H54 (cell line): Measurements from ENCODE around the gene SMIM35.

Experiments
- DNase-seq: peaks from one replicate; pipeline ENCODE4 v3.0.0; 2011; ENCODE audit warnings: low spot score, mixed read lengths; ENCODE audit not compliant: insufficient read length
- FAIRE-seq: peaks from 3 replicates; lab custom pipeline; 2011; peaks lifted over from hg19 to GRCh38; lab: Jason Lieb, UNC
- POLR2A ChIP-seq: IDR thresholded peaks from 2 replicates; pipeline ENCODE4 v1.6.1; 2011; ENCODE audit warnings: low read depth, mild to moderate bottlenecking, low read length

Gene SMIM35

DNA sequence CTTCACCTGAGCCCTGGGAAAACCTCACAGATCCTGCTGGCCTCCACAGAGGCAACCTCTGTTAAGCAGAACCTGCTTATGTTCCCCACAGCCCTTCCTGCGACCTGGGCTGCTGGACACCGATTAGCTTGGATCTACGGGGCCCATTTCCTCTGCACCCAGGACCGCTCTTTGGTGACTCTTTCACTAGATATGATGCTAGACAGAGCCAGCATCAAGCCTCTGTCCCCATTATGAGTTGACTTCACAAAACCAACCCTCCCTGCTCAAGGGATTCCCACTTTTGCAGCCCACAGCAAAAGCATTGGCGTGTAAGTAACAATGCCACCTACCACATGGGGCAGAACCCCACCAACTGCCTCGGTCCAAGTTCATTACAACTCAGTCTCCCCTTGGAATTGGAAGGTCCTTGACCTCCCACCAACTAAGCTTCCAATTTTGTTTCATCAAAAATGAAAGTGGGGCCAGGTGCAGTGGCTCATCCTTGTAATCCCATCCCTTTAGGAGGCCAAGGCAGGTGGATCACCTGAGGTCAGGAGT is 25.1 kb downstream of the SMIM35 start:
- TF ChIP-seq POLR2A, result no peak
- DNase-seq, result no peak
- FAIRE-seq, result no peak

DNA sequence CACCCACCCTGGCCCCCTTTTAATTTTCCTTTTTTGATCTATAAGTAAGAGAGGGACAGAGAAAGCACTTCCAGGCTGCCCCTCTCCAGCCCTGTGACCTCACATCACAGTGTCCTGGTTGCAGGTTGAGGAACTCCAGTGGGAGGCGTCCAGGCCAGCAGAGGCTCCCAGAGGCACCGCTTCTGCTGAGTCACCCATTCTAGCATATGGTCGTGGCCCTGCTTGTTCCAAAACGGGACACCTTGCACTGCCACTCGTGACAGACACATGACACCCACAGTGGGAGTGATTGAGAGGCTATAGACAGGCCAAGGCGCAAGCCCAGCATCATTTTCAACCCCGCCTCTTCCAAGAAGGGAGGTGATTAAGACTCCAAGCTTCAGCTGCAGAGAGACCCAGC is 25.9 kb downstream of the SMIM35 start:
- TF ChIP-seq POLR2A, result no peak
- DNase-seq, result no peak
- FAIRE-seq, result no peak

DNA sequence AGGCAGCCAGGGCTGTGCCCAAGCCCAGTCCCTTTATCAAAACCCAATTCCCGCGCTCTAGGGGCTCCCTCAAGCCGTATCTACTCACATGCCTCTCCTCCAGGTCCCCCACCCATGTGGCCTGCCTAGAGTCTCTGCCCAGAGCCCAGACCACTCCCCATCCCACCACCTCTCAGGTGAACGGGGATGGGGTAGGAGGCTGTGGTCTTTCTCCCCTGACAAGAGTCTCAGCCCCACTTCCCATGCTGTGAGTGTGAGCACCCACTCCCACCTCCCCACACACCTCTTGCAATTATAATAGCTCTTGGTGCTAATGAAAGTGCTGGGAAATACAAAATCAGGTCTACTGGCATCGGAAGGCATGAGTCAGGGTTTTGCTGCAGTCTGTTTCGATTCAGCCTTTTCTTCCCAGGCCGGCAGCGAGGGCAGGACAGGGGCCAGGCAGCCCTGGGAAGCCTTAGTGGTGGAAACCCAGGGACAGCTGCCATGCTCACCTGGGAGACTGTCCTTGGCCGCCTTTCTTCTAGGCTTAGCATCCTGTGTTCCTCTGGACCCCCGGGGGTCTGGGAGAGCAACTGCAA is 26.6 kb downstream of the SMIM35 start:
- no peak for DNase-seq
- no peak for FAIRE-seq
- no peak for TF ChIP-seq POLR2A

DNA sequence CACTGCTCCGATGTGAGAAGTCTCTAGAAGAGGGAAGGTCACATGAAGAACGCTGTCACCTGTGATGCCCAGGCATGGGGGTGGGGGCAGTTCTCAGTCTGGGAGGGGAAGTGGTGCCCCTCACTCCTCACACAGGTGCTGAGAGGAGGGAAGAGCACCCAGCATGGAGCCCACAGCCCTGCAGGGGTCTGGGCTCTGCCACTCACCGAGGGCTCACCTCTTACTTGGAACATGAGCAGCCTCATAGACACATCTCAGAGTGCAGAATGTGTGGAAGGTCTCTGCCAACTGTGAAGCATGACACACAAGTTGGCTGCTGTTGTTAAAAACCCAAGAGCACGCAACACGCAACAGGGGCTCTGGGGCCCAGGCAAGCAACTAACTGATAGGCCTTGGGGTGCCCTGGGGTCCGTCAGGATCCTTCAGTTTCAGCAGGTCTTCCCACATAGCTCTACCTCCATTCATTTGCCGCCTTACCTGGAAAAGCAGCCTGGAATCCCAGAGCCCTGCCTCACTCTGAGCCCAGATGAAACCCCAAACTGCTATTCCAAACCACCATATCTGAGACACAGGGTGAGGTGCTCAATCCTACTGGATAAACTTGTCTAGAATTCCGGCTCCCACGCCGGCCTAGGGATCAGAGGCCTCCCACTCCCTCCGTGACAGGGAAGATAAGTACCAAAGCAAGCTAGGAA is 27.4 kb downstream of the SMIM35 start:
- FAIRE-seq (no peak), DNase-seq (no peak)
- TF ChIP-seq POLR2A, result no peak

DNA sequence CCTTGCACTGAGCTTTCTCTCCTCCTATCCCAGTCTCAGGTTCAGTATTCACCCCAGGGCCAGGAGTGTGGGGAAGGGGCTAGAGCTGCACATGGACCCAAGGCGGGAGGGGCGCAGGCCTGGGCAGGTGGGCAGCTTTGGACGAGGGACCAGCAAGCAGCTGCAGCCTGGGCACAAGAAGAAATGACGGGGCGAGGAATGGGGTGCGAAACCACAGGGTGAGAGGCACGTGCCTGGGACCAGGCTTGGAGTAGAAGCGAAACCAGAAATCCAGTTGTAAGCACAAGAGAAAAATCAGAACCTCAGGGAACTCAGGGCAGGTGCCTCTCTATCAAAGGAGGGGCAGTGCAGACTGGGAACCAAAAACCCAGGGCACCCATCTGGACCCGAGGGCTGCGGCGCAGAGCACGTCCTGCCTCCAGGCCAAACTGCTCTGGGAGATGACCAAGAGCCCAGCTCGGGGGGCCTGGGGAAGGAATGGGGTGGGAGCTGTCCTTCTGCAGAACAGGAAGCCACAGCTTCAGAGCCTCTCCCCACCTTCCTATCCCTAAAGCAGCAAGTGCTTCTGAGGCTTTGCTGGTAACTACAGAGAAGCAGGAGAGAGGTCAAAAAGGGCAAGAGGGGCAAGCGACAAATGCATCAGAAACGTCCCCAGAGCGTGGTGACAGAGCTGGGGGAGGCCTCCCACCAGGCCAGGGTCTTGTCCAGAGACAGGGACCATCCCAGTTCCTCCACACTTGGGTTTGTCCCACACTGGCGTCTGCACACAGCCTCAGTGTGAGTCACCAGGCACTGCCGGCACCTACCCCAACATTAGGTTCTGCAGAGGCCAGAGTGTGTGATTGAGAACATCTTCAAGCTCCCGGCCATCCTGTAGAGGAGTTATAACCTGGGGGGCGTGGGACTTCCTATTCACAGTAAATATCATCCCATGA is 28.2 kb downstream of the SMIM35 start:
- FAIRE-seq, result no peak
- TF ChIP-seq POLR2A, result no peak
- DNase-seq, result no peak

DNA sequence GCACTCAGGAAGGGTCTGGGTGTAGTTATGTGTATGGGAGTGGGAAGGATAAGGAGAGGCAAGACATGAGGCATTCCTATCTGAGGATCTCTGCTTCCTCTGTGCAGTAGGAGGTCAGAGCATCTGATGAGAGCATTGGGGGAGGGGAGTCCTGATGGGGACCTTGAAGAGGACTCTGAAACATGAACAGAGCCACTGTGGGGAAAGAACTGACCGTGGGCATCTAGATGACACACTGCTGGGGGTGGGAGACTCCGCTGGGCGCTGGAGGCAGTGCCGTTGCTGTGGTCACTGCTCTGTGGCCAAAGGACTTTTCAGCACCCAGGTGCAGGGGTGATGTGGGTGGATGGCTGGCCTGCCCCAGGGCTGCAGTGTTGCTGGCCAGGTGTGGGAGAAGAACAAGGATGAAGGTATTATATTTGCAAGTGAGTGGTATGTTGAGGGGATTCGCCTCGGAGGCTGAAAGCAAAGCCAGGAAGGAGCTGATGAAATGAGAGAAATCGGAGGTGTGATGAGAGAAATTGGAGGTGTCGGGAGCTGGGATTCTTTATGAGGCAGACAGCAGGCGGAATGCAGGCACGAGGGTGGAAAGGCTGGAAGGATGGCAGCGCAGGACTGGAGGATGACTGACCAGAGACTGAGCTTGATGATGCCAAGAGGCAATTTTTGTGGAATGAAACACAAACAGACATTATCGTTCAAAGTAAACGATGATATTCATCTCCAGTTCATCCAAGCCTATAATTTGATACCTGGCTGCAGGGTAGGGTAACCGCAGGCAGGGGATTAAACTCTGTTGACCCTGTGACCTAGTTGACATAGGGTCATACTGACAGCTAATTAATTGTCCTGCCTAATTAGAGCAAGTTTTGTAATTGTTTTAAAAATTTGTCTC is 29.3 kb downstream of the SMIM35 start:
- DNase-seq, result no peak
- FAIRE-seq, result no peak
- no peak for TF ChIP-seq POLR2A

DNA sequence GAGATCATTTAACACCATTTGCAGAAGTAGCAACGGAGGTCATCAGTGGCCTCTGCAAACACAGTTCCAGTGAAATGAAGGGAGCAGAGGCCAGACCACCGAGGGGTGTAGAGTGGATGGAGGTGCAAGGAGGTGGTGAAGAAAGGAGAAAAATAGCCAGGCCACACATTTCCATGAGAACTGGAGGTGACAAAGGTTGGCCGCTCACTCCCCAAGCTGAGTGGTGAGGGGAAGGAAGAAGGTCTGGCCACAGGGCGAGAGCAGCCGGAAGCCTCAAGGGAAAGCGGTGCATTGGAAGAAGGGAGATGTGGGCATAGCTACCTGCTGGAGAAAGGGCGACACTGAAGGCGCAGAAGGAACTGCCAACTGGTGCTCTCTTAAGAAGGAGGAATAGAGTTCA is 30.0 kb downstream of the SMIM35 start:
- TF ChIP-seq POLR2A, result no peak
- FAIRE-seq (no peak), DNase-seq (no peak)

DNA sequence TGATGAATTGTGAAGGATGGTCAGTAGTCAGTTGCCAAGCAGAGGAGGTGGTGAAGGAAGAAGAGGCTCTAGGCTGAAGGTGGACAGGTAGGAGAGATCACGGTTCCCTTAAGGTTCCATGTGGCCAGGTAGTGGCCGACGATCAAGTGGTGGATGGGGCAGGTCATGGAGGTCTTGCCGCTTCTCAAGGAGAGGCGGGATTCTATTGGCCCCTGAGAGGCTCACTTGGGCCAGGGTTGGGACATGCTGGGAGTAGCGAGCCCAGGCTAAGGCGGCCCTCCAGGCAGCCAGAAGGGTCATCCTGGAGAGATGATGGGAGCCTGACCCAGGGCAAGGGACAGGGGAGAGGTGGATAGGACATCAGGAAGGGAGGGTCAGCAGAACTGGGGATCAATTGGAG is 30.8 kb downstream of the SMIM35 start:
- TF ChIP-seq POLR2A, result no peak
- FAIRE-seq, result no peak

DNA sequence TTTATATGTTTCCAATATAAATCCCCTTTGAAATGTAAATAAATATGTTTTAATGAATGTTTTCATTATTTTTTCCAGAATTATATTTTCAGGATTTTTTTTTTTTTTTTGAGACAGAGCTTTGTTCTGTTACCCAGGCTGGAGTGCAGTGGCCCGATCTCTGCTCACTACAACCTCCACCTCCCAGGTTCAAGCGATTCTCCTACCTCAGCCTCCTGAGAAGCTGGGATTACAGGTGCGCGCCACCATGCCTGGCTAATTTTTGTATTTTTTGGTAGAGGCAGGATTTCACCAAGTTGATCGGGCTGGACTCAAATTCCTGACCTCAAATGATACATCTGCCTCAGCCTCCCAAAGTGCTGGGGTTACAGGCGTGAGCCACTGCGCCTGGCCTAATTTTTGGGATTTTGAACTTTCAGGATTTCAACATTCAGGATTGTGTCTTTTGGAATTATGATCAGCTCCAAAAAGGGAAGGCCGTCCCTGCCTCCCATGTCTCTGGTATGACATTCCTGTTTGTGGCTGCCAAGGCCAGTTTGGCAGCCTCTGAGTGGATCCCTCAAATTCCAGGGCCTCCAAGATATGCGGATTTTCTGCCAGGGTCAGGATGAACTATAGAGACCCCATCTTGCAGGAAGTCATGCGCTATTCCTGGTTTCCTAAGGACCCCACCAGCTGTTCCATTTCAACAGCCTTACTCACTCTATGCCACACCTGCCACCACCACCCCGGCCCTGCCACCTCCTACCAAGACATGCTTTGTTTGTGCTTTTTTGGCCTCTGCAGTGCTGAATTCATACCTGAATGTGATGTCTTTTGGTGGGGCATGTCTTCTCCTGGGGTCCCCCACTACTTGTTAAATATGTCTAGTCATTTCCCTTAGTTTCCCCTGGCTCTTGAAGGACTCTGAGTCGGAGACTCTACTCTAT is 31.8 kb downstream of the SMIM35 start:
- FAIRE-seq, result no peak

More for the DNA sequence above, 30.8 kb downstream of the SMIM35 start:
- DNase-seq, result no peak

DNA sequence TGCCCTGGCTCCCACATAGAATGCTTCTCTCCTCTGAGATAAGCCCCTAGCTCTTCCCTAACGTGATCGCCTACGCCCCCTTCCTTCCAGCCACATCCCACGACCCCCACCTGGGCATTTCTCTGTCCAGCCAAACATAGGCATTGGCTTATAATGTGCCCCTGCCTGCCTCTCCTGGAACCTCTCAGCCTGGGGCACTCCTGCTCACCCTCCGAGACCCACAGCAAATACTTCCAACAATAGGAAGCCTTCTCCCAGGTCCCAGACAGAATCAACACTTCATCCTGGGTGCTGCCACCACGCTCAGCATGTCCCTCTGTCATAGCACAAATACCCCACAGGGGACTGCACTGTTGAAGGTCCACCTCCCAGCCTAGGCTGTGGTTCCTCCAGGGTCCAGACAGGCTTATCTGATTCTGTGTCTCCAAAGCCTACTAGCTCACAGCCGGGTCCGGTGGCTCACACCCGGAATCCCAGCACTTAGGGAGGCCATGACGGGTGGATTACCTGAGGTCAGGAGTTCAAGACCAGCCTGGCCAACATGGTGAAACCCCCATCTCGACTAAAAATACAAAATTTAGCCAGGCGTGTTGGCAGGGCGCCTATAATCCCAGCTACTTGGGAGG is 34.1 kb downstream of the SMIM35 start:
- DNase-seq (no peak), FAIRE-seq (no peak)
- TF ChIP-seq POLR2A, result no peak

More for the DNA sequence above, 31.8 kb downstream of the SMIM35 start:
- no peak for TF ChIP-seq POLR2A
- no peak for DNase-seq

DNA sequence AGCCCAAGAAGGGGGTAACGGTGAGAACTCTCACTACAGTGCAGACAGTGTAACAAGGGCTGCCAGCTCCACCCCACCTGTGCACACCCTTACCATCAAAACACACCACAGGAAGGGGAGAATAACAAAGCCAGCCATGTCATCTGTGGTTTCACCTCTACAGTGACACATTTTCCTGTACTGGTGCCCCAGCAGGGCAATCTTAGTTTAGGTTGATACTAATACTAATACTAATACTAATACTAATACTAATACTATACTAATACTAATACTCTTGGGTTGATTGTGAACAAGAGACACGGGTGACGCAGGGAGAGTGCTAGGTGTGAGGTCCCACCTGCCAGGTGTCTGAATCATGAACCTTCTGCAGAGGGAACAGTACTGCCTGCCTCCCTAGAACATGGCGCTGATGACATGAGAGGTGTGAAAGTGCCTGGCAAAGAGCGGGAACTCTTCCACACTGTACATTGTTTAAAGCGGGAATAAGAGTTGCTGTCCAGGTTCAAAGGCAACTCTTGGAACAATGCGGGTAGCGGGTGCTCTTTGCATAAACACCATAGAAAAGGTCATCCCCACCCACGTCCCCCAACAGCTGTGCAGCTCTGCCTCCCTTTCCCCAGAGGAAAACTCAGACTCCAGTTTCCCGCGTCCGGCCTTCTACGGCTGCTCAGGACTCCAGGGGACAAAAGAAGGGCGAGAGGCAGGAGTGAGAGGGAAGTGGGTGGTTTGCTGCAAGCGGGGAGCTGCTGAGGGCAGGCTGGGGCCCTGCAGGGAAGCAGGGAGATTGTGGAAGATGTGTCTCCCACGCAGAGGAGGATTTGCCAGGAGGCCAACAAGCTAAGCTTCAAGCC is 34.9 kb downstream of the SMIM35 start:
- FAIRE-seq, result no peak
- no peak for TF ChIP-seq POLR2A

More for the DNA sequence above, 34.9 kb downstream of the SMIM35 start:
- DNase-seq, result no peak
